A673 (cell line): ENCODE results near the gene TEPSIN. TPM values are rescaled to one million over a fixed set of nuclear protein-coding genes. Genes with fewer than 3 reads are reported as not detected.

Experiments used
- BruUV-seq: library from RNA; stranded (reverse); fragments of 400-500 nt; replicated peaks from 2 replicates; lab custom pipeline; 2021; lab: Mats Ljungman, UMichigan
- CTCF ChIA-PET: fragments of 300-600 bp; sonication (Branson Sonifier 250); formaldehyde crosslinking; loops from one replicate; lab custom pipeline; 2022; ENCODE audit warnings: antibody characterized with exemption; lab: Charles Lee
- POLR2A ChIA-PET: fragments of 300-600 bp; sonication (Branson Sonifier 250); formaldehyde crosslinking; loops from one replicate; lab custom pipeline; 2022; ENCODE audit warnings: antibody characterized with exemption; ENCODE audit not compliant: low non-redundant PET; lab: Charles Lee
- DNase-seq: peaks from one replicate; pipeline ENCODE4 v3.0.0-alpha.2; 2015; ENCODE audit warnings: low spot score
- H3K27ac ChIP-seq: fragments of 200-600 bp; sonication (generic); 2 replicates; pipeline ENCODE4 v1.5.1; 2016; ENCODE audit warnings: mixed run types, low read depth, mild to moderate bottlenecking, mixed read lengths, antibody characterized with exemption, low read length; ENCODE audit not compliant: poor library complexity, severe bottlenecking
- H3K27me3 ChIP-seq: fragments of 200-600 bp; sonication (generic); replicated peaks from 2 replicates; pipeline ENCODE4 v1.6.1; 2017; ENCODE audit warnings: mixed run types, low read depth, mild to moderate bottlenecking, mixed read lengths, antibody characterized with exemption, low read length; ENCODE audit not compliant: insufficient read depth, poor library complexity
- H3K36me3 ChIP-seq: fragments of 200-600 bp; sonication (generic); 2 replicates; pipeline ENCODE4 v1.6.1; 2016; ENCODE audit warnings: mixed run types, mild to moderate bottlenecking, mixed read lengths, antibody characterized with exemption, low read length; ENCODE audit not compliant: insufficient read depth, poor library complexity, severe bottlenecking
- H3K4me1 ChIP-seq: fragments of 200-600 bp; sonication (generic); 2 replicates; pipeline ENCODE4 v1.6.1; 2017; ENCODE audit warnings: mixed run types, mild to moderate bottlenecking, mixed read lengths, antibody characterized with exemption, low read length; ENCODE audit not compliant: insufficient read depth, poor library complexity, severe bottlenecking
- H3K4me3 ChIP-seq: fragments of 200-600 bp; sonication (generic); 2 replicates; pipeline ENCODE4 v1.5.1; 2016; ENCODE audit warnings: low read depth, mixed run types, mild to moderate bottlenecking, mixed read lengths, low read length; ENCODE audit not compliant: poor library complexity, severe bottlenecking
- H3K9me3 ChIP-seq: fragments of 200-600 bp; sonication (generic); 2 replicates; pipeline ENCODE4 v1.6.1; 2016; ENCODE audit warnings: mixed run types, low read depth, mild to moderate bottlenecking, mixed read lengths, antibody characterized with exemption, low read length; ENCODE audit not compliant: poor library complexity, severe bottlenecking
- EZH2 ChIP-seq: fragments of 200-600 bp; sonication (generic); IDR thresholded peaks from 2 replicates; pipeline ENCODE4 v1.6.1; 2017; ENCODE audit warnings: borderline replicate concordance, low read depth, mild to moderate bottlenecking, mixed read lengths, antibody characterized with exemption, low read length; ENCODE audit not compliant: poor library complexity, severe bottlenecking
- intact Hi-C: fragments of 100-400 bp; cut with micrococcal nuclease; formaldehyde crosslinking; loops from one replicate; pipeline ENCODE4 v1.10.0; 2022; ENCODE audit not compliant: unreplicated experiment
- total RNA-seq: library from RNA; stranded (reverse); gene quantifications from 2 replicates; pipeline ENCODE4 v1.2.3, GENCODE V29; 2021
- TF ChIP-seq, protein P1 (sequence below): fragments of 300-800, 200-600 bp; sonication (generic); conservative IDR thresholded peaks from 2 replicates; pipeline ENCODE4 v1.5.1; 2017; ENCODE audit warnings: low read depth, mild to moderate bottlenecking, antibody characterized with exemption, low read length, moderate library complexity, mixed read lengths

Gene TEPSIN
- total RNA-seq, 1 experiment from 2014 or later = 36.1 TPM

DNA sequence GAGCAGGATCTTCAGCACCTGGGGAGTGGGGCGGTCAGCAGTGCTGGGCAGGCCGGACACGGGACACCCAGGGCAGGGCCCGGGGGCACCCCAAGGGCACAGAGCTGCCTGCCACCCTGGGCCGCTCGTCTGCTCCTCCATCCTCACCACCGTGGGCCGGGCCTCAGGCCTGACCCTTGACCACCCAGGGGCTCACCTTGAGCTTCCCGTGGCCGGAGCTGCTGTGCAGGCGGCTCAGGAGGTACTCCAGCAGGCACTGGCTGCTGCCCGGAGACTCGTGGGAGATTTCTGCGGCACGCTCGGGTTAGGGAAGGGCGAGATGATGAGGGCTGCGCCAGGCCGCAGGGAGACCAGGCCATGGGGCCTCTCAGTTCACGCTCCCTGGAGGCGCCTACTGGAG is 2.1 kb downstream of the TEPSIN start:
- Histone ChIP-seq H3K9me3 (no peaks in the 10 kb centered on the region), H3K27ac (no peak overlapping the region), H3K27me3 (no peaks in the 10 kb centered on the region), H3K36me3 (peaks cover 10% of the 10 kb centered on the region), H3K4me3 (no peak overlapping the region), H3K4me1 (peaks cover 7% of the 10 kb centered on the region)
- DNase-seq = no peak
- ChIA-PET CTCF (interaction anchor here (1.4 kb wide), 1 partner anchor 14 kb away, joined by 3 read pairs; the partner anchor contains the start of gene CEP131), POLR2A (no interaction called here)
- TF ChIP-seq EZH2 = no peak
- TF ChIP-seq, protein P1, sequence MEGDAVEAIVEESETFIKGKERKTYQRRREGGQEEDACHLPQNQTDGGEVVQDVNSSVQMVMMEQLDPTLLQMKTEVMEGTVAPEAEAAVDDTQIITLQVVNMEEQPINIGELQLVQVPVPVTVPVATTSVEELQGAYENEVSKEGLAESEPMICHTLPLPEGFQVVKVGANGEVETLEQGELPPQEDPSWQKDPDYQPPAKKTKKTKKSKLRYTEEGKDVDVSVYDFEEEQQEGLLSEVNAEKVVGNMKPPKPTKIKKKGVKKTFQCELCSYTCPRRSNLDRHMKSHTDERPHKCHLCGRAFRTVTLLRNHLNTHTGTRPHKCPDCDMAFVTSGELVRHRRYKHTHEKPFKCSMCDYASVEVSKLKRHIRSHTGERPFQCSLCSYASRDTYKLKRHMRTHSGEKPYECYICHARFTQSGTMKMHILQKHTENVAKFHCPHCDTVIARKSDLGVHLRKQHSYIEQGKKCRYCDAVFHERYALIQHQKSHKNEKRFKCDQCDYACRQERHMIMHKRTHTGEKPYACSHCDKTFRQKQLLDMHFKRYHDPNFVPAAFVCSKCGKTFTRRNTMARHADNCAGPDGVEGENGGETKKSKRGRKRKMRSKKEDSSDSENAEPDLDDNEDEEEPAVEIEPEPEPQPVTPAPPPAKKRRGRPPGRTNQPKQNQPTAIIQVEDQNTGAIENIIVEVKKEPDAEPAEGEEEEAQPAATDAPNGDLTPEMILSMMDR = no peak
- BruUV-seq = no TSS peak
- intact Hi-C loops = no loop called here

DNA sequence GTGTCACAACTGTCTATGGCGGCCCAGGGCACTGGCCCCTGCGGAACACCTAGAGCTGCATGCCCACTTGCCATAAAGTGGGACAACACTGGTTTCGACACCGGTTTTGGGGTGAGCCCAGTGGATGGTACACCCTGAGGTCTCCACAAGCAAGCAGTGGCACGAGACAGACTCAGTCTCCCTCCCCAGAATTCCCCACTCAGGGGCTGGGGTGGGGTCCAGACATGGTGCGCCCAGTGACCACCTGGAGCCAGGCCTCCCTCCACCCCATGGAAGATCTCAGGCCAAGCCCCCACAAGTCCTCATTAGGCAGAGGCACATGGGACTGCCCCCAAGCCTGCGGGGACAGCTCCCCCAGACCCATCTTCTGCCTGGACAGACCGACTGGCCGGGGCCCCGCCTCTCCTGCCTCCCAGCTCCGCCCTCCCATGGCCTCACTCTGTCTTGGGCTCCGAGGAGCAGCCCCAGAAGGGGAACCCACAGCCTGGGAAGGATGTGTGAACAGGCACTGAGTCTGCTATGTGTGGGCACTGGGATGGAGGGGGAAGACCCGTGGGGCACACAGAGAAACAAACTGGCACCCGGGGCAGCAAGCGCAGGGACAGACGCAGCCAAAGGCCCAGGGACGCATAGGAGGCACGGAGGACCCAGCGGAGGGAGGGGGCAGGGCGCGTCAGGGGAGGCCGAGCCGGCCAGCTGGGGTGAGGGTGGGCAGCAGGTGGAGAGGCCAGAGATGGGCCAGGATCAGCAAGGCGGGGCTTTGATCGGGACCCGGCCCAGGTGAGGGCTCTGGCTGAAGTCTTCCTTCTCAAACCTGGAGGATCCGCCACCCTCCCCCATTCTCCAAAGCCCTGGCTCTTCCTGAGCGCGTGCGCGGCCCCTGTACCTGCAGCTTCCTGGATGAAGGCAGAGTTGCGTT is 2.8 kb downstream of the TEPSIN start:
- no peaks in the 10 kb centered on the region for H3K9me3 ChIP-seq
- H3K4me1 ChIP-seq = peaks cover 7% of the 10 kb centered on the region
- H3K27ac ChIP-seq = no peak overlapping the region
- TF ChIP-seq, protein P1 = no peak
- no peak for TF ChIP-seq EZH2
- H3K36me3 ChIP-seq = peaks cover 3% of the 10 kb centered on the region
- H3K4me3 ChIP-seq = no peak overlapping the region
- ChIA-PET POLR2A (no interaction called here), CTCF (interaction anchor here (1.4 kb wide), 1 partner anchor 13 kb away, joined by 3 read pairs; the partner anchor contains the start of gene CEP131)
- H3K27me3 ChIP-seq = no peaks in the 10 kb centered on the region
- BruUV-seq = no TSS peak
- DNase-seq = no peak
- intact Hi-C loops = no loop called here

DNA sequence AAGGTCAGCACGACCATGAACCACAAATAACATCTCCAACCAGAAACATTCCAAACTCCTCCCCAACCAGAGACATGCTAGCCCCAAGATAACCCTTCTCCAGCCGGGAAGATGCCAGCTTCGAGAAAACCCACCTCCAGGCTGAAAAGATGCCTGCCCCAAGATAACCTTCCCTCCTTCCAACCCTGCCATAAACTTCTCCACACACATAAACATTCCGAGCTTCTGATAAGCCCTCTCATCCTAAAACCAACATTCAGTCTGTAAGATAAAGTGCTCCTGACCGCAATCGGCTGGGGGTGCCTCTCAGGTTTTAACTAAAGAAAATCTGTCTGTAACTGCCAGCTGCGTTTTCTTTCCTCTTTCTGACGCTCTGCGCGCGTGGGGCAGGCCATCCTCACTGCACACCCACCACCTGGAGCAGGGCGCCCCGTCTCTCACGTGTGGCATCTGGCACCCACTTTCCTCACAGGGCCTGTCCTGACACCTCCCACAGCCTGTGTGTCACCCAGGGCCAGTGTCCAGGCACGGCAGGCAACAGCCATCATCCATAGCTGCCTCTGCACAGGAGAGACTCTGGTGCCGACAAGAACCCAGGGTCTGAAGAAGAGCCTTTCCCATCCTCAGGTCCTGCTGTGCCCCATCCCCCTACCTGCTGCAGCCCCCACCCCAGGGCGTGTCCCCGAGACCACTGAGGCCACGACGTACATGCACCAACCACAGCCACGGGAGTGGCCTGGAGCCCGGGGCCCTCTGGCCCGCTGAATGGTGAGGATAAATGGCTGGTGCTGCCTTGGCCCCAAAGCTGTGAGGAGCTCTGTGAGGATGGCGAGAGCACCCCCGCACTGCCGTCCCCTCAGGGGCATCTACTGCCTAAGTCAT is 3.7 kb downstream of the TEPSIN start:
- CTCF ChIA-PET = interaction anchor here (1.4 kb wide), 1 partner anchor 12 kb away, joined by 3 read pairs; the partner anchor contains the start of gene CEP131
- TF ChIP-seq, protein P1 = no peak
- TF ChIP-seq EZH2 = no peak

More for the DNA sequence above, 3.7 kb downstream of the TEPSIN start:
- H3K4me3 ChIP-seq = no peak overlapping the region
- H3K36me3 ChIP-seq = no peaks in the 10 kb centered on the region
- H3K4me1 ChIP-seq = peaks cover 7% of the 10 kb centered on the region
- no TSS peak for BruUV-seq
- no peak for DNase-seq
- H3K9me3 ChIP-seq = no peaks in the 10 kb centered on the region
- no peak overlapping the region for H3K27ac ChIP-seq
- POLR2A ChIA-PET = no interaction called here
- no peaks in the 10 kb centered on the region for H3K27me3 ChIP-seq
- intact Hi-C loops = no loop called here
